NCI-H1417 (cell line): Measurements from ENCODE around the gene GAGE2A.
"Not testable (repeated sequence)": the region's sequence is repeated elsewhere in the genome, so short reads cannot be mapped to it uniquely, and the experiment has no call there.

ENCODE experiments used
- DNase-seq, 3 experiments: peaks; one replicate each; lab custom pipeline; 2025; lab: John Stamatoyannopoulos, UW

The GAGE2A gene

GRCh38 chrX:49589196-49589595 lies at the start of gene GAGE2A:
TSS of gene GAGE2A (plus strand) at chrX:49589496. CDS start at chrX:49590651, 1,155 bp downstream.
- DNase-seq = not testable (repeated sequence)

- not testable (repeated sequence) for DNase-seq
Measured at GRCh38 chrX:49541433-49541832, 47.9 kb upstream of the GAGE2A start, which contains the start of gene GAGE12D. TSS of gene GAGE12D (plus strand) at chrX:49541733. CDS start at chrX:49542888, 1,155 bp downstream.

- not testable (repeated sequence) for DNase-seq
Measured at GRCh38 chrX:49550989-49551388, 38.3 kb upstream of the GAGE2A start, which contains the start of gene GAGE12E. TSS of gene GAGE12E (plus strand) at chrX:49551289. CDS start at chrX:49552444, 1,155 bp downstream.

- DNase-seq = not testable (repeated sequence)
Measured at GRCh38 chrX:49560542-49560941, 28.8 kb upstream of the GAGE2A start, which contains the start of gene GAGE12F. TSS of gene GAGE12F (plus strand) at chrX:49560842. CDS start at chrX:49561997, 1,155 bp downstream.

- not testable (repeated sequence) for DNase-seq
Measured at GRCh38 chrX:49568728-49569127, 20.6 kb upstream of the GAGE2A start.

- DNase-seq = not testable (repeated sequence)
Measured at GRCh38 chrX:49569152-49569551, 20.1 kb upstream of the GAGE2A start.

GRCh38 chrX:49570100-49570499 lies 19.2 kb upstream of the GAGE2A start, which contains the start of gene GAGE12G:
TSS of gene GAGE12G (plus strand) at chrX:49570400. CDS start at chrX:49571555, 1,155 bp downstream.
- DNase-seq = not testable (repeated sequence)

GRCh38 chrX:49579649-49580048 lies 9.6 kb upstream of the GAGE2A start, which contains the start of gene GAGE12H:
TSS of gene GAGE12H (plus strand) at chrX:49579949. CDS start at chrX:49581104, 1,155 bp downstream.
- DNase-seq = not testable (repeated sequence)

GRCh38 chrX:49589769-49590478 lies 628 bp downstream of the GAGE2A start:
- not testable (repeated sequence) for DNase-seq

- DNase-seq = not testable (repeated sequence)
Measured at GRCh38 chrX:49590488-49590887, 1.2 kb downstream of the GAGE2A start.

- not testable (repeated sequence) for DNase-seq
Measured at GRCh38 chrX:49598720-49599119, 9.4 kb downstream of the GAGE2A start, which contains the start of gene GAGE1. TSS of gene GAGE1 (plus strand) at chrX:49599020. CDS start at chrX:49600175, 1,155 bp downstream.

GRCh38 chrX:49610718-49611310 lies 21.5 kb downstream of the GAGE2A start:
- no peak for DNase-seq

- no peak for DNase-seq
Measured at GRCh38 chrX:49618574-49618973, 29.3 kb downstream of the GAGE2A start.

- peak in 2 of 3 experiments; percentile 2 to 13 for DNase-seq
Measured at GRCh38 chrX:49627086-49627777, 37.9 kb downstream of the GAGE2A start.

GRCh38 chrX:49644991-49645637 lies 55.8 kb downstream of the GAGE2A start:
- no peak for DNase-seq
